Measurements from ENCODE around the gene FARP2.

GRCh38 chr2:241506793-241507429 lies 150.8 kb downstream of the FARP2 start:
- TF ChIP-seq POLR2AphosphoS5 (IDR thresholded peaks at IDR 0.05) (no peak), POLR2A (IDR thresholded peaks at IDR 0.05) (no peak), CTCF (IDR thresholded peaks at IDR 0.05) (no peak), EP300 (IDR thresholded peaks at IDR 0.05) (no peak)
